Eye (tissue), 1 donor: ENCODE results near the gene RAPGEF1.
"Not testable (repeated sequence)": the region's sequence is repeated elsewhere in the genome, so short reads cannot be mapped to it uniquely, and the experiment has no call there.

Experiments
- DNase-seq: peaks from one replicate; pipeline ENCODE4 v3.0.0-alpha.2; 2015

Gene RAPGEF1

DNA sequence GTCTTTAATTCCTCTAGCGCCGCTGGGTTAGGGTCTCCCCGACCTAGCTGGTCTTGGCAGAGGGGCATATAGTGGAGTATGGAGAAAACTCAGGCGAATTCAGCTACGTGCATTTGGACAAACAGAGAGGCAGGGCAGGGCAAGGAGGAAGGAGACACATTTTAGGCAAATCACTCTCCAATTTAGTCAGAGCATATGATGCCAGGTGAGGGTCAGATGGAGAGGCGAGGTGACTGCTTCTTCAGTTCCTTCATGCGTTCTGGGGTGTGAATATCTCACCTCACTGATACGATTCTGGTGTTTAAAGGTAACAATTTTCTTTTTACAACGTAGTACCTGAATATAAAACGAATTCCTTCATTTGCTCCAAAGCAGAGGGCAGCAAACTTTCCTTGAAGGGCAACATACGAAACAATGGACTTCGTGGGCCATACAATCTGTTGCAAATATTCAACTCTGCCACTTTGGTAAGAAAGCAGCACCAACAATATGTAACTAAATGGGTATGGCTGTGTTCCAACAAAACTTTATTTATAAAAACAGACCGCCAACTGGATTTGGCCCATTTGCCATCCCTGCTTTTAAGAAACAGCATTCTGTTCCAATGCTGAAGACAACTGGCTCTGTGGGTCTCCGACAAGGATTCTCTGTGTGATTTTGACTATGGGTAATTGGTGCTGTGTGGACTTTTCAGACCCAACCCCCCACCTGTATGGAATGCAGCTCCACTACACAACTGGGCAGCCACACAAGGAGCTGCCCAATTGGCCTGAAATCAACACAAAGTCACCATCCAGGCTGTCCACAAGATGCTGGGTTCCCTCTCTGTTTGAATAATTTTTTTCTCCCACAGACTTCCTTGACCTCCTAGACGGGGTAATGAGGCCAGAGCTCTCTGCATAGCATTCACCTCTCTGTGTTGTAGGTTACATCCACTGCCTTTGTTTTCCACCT is 53.8 kb downstream of the RAPGEF1 start:
- no peak for DNase-seq

DNA sequence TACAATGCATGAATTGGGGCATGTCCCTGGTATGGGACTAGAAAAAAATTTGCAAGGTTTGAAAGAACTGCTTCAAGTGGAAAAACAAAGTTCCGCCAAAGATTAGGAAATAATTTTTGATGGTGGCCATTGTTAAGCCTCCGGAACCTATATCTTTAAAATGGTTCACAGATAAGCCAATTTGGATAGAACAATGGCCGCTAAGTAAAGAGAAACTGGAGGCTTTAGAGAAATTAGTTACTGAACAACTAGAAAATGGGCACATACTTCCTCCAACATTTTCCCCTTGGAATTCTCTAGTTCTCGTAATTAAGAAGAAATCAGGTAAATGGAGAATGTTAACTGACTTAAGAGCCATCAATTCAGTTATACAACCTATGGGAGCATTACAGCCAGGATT is 56.8 kb downstream of the RAPGEF1 start:
- not testable (repeated sequence) for DNase-seq

DNA sequence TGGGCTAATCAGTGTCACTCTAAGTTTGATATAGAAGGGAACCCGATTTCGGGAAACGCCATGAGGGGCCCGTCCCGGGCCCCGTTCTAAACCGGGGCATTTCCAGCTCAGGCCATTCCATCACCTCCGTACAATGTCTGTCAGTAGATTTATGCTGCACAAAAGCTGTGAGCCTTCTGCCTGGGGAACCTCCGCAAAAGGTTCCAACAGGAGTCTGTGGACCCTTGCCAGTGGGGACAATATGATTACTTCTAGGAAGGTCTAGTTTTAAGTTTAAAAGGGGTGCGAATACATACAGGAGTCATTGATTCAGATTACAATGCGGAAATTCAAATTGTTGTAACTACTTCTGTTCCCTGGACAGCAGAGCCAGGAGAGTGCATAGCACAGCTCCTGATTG is 57.6 kb downstream of the RAPGEF1 start:
- no peak for DNase-seq

DNA sequence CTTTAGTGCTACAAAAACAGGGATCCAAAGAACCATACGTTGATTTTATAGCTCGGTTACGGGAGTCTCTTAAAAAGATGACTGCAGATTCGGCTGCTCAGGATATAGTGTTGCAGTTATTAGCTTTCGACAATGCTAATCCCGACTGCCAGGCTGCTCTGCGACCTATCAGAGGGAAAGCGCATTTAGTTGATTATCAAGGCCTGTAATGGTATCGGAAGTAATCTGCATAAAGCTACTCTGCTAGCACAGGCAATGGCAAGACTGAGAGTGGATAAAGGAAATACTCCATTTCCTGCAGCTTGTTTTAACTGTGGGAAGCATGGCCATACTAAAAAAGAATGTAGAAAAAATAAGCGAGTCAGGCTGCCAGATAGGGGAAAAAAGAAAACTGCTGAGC is 58.0 kb downstream of the RAPGEF1 start:
- DNase-seq: not testable (repeated sequence)

DNA sequence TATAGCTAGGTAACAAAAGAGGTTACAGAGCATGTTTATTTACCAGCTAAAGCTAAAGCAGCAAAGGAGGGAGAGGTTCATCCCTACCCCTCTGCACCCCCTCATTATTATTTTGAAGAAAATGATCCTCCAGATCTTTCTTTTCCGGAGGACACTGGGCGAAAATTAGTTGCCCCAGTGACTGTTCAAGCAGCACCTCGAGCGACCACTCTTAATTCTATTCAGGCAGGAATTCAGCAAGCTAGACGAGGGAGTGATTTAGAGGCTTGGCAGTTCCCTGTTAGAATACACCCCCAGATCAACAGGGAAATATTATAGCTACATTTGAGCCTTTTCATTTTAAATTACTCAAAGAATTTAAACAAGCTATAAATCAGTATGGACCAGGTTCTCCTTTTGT is 58.8 kb downstream of the RAPGEF1 start:
- DNase-seq: not testable (repeated sequence)

DNA sequence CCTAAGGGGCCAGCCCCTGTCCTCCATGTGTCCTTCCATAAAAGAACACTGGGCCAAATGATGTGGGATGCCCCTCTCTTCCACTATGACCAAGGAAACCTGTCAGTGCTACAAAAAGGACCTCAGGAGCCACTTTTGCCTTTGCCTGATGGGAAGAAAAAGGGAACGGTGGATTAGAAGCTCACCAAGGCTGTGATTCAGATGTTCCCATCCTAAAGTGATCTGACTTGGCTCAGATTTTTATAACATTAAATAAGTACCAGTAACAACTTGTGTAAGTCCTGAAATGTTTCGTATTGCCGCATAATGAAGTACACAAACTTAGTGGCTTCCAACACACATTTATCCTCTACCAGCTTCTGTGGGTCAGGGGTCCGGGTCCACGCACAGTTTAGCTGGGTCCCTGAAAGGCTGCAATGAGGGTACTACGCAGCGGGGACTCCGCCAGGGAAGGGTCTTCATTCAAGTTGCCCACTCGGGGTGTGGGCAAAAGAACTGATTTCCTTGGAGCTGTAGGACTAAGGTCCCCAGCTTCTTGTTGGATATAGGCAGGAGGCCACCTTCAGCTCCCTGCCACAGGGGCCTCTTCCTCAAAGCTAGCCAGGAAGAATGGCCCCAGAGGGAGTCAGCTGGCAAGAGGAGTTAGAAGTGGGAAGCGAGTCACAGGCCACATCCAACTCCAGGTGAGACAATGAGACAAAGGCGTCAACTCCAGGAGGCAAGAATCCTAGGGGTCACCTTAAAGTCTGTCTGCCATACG is 60.4 kb downstream of the RAPGEF1 start:
- no peak for DNase-seq

DNA sequence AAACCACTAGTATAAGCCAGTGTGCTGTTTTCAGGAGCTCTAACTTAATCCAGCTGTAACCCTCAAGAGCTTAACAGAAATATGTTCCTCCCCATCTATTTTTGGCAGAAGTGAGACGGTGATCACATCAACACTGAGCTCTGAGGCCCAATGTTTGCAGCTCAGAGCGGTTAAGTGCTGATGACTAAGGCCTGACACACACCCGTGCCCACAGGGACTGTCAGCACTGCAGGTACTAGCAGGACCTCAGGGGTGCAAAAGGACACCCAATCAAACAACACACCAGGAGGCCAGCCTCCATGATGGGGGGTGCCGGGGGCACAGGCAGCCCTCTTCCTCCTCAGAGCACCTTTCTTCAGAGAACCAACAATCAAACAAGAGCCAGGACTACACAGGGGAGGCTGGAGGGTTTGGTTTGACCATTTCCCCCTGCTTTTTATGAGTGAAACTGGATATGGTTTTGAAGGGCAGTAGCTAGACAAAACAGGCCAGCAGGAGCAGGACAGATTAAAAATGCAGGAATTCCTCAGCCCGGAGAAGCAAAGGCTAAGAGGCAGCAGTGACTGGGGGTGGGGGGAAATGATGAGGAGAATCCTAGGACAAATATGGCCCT is 61.3 kb downstream of the RAPGEF1 start:
- DNase-seq: peak; percentile 67

DNA sequence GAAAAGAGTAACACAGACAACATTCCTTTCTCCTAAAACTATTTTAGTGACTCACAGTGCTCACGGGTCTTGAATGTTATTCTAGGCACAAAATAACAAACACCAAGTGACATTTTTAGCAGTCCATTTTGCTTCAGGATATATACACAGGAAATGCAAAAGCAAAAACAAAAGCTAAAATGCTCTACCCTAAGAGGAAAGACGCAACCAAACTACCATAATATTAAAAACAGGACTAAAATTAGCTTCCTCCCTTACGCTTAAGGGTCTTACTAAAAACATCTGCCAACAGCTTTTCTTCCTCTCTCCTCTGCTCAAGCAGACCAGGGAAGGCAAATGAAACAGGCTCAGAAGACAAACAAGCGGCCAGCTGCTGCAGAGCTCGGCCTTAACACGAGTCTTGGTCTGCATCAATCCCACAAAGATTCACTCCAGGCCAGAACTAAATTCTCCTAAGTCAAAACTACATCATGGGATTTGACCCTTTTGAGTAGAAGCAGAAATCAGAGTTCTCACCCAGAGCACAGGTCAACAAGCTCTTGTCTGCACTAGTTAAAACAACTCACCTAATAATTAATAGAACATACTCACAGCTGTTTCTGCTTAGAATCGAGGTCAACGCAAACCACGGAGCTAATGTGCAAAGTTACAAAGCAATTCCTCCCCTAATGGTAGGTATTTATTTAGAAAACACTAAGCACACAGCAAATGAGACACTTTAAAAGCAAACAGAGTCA is 62.3 kb downstream of the RAPGEF1 start:
- DNase-seq: peak; percentile 72

DNA sequence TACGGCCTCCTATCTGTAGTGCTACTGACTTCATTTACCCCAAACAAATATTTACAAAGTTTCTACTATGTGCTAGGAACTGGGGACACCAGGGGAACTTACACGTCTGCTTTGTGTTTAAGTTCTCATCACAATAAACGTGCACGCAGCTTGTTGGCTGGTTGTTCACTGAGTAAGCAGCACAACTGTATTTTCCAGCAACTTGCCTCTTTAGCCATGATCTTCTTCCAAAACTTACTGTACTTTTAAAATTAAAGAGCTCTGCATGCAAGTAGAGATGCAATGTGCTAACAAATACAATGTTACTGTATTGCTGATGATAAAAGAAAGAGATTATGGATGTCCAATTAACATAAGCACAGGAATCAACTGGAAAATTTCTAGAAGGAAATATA is 62.8 kb downstream of the RAPGEF1 start:
- no peak for DNase-seq

DNA sequence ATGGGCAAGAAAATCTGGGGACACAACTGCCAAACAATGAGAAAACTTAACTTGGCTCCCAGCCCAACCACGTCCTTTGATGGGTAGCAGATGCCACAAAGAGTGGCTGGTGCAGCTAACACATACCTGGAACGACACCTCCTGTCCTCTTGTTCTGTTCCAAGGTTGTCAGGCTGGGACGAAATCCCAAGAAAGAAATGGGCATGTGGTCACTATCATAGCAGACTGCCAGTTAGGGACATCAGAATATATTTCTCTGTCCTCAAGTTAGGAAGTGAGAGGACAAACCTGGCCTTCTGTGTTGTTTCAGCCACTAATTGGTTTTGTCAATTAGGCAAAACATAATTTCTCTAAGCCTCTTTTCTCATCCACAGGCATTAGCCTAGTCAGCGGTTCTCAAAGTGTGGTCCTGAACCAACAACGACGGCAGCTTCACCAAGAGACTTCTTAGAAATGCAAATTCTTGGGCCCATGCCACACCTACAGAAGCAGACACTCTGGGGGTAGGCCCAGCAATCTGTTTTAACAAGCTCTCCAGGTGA is 63.4 kb downstream of the RAPGEF1 start:
- no peak for DNase-seq

DNA sequence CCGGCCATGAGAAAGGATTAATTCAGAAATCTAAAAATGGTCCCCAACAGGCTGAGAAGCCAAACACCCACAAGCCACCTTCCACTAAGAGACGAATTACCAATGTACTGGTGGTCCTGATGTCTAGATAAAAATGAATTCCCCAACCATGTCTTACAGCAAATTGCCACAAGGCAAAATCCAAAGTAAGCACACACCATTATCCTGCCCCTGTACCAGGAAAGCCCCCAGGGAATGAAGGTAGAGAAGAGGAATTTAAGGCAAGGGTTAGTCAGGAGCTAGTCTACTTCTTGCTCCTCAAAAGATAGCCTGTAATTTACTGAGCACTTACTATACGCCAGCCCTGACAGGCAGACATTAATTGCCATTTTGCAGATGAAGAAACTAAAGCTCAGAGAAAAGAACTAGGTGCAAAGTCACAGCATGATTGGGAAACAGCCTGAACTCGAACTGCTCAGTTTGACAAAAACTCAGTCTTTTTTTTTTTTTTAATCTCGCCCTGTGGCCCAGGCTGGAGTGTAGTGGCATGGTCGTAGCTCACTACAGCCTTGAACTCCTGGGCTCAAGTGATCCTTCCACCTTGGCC is 64.3 kb downstream of the RAPGEF1 start:
- DNase-seq: no peak

DNA sequence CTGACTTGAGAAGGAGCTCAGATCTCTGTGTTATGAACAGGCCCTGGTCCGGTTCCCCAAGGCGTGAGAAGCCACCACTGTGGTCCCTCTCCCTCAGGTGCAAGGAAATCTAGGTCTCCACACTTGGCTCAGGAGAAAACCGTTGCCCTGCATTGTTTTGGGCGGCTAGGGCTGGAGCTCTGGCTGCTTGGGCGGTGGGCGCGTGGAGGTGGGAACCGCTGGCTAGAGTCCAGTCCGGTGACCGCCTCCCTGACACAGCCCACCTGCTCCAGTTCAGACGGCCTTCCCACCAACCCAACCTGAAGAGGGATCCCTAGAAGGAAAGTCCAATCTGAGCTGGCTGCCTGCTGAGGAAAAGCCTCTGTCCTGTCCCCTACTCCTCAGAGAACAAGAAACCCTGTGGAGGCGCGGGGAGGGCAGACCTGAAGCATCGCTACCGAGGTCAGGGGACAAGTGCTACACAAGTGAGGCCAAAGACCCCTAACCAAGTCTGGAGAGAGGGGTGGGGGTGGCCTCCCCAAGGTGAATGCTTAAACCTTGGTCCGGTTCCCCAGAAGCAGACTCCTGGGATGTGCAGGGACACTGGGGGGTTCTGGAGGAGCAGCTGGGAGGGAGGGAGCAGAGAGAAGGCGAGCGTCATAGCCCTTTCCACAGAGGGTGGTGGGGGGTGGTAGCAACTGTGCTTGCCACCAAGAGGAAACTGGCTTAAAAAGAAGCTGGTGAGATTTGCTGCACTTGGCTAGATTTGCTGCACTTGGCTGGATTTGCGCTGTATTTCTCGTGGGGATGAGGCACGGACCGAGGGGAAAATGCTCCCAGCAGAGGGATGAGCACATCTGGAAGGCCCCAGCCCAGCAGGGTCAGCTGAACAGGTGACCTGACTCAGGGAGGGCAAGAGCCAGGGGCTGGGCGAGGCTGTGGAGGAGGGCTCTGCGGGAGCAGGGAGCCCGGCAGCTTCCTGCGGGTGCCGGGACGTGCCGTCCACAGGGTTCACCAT is 65.2 kb downstream of the RAPGEF1 start:
- DNase-seq: no peak

DNA sequence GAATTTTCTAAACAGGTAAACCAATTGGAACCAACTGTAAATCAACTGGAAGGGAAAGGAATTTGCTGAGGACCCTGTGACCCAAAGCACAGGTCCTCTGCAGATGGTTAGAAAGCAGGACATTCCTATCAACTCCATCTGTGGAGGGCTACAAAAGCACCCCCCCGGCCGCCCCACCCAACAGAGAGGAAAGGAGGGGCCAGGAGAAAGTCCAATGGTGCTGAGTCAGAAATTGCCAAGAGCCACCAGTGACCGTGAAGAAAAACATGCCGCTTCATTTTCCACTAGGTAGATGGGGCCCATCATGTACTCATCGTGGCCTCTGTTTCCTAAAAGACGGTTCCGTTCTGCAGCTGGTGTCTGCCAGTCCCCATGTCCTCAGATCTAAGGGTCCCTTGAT is 66.3 kb downstream of the RAPGEF1 start:
- no peak for DNase-seq

DNA sequence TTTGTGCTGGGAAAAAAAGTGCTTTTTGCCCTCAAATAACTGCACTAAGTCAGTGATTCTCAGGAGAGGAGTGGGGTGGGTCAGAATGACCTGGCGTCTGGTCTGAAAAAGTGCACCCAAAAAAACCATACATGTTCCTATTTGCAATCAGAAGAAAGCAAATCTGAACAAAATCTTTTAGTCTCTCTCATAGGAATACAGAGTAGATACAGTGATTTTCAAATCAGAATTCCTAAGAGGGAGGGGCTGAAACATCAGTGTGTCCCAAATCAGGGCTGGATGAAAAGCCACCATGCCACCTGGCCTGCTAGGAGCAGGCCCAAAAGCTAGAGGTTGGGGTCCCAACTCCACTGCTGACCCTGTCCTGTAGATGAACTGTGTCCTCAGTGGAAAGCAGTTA is 66.8 kb downstream of the RAPGEF1 start:
- DNase-seq: no peak

DNA sequence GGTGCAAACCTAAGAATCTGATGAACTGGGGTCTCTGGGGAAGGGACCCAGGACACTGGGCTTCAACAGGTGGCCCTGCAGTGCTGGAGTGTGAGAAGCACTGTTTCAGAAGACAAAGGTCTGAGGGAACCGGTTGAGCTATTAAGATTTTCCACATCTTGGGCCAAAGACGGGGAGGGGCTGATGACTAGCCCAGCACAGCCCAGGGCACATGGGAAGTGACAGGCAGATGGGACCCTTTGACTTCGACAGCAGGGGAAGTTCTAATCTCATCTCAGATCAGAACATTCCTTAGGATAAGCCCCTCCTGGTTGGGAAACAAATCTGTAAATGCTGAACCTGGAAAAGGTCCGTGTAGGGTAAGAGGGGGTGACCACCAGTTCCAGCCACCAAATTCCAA is 67.4 kb downstream of the RAPGEF1 start:
- DNase-seq: no peak

DNA sequence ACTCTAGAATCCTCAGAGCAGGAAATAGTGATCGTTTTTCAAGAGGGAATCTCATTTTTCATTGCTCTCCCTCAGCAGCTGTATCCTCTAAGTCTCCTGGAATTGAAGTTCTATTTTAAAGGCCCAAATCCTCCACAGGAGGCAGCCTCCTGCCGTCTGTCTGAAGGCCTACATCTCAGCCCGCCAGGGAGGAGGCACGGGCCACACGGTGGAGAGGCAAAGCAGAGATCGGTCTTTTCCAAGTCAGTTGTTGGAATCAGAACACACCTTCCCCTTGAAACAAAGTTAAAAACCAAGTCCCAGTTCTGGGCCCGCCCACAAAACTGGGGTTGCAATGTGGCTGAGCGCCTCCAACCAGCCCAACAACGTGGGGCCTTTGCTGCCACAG is 68.7 kb downstream of the RAPGEF1 start:
- DNase-seq: no peak

DNA sequence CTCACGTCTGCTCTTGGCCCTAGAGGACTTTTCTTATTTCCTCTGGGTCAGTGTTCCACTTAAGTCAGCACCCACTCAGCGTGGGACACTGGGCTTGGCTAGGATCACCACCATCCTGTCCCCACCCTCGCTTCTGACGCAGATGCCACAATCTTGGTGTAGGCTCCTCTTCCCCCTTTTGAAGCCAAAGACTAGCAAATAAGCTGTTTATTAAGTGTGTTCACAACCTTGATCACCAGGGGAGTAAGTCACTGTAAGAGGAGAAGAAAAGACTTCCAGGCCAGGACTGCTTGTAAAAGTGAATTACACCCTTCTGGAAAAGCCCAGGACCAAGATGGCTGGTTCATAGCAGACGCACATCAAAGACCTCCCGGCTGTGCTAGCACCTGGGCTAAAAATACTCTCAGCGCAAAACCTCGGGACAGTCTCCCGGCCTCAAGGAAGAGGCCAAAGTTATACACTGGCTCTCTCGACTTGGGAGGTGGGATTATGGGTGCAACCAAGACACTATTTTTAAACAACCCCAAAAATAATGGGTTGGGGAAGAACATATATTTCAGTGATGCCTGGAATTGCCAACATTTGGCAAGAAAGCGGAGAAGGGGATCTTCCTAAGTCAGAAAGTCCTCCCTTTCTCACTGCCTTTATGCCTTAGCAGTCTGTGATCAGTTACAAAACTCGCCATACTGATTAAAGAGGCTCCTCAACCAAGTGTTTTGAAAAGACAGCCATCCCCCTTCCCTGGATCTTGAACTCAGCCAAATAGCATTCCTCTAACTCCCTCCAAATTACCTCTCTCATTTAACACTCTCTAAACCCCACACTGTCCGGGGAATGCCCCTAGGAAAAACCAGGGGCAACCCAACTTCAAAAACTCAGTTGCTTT is 69.4 kb downstream of the RAPGEF1 start:
- no peak for DNase-seq

DNA sequence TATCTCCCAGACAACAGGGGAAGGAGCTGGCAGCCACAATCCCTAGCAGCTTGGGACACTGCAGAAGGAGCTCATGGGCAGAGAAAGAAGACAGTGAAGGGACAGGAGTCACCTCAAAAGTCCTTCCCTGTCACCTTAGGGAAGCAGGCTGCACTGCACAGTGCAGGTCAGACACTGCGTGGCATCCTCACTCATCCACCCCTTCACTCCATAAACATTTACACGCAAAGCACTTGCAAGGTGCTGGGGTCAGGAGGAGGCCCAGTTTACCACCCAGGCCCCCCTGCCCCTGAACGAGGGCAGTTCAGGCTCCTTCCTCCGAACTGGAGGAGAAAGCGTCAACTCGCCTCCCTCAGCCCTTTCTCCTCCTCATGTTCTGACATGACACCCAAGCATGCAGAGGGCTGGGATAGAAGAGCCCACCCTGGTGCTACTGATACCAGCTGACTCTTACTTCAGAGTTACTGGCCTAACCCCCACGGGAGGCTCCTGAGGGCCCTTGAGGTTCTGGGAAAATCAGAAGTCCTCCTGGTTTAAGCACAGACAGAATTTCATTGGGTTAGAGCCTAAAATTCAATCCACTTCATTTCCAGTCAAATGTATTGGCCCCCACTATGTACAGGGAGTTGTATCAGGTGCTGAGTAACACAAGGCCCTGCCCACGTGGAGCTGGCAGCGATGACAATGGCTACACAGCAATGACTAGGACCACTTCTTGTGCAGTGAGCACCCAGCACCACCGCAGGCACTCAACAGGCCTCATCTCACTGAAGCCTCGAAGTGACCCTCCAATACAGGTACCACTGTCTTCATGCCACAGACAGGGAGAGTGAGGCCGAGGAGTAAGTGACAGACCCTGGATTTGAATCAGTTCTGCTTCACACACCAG is 70.4 kb downstream of the RAPGEF1 start:
- DNase-seq: no peak
